ENCODE results near the gene ONECUT1.

DNA sequence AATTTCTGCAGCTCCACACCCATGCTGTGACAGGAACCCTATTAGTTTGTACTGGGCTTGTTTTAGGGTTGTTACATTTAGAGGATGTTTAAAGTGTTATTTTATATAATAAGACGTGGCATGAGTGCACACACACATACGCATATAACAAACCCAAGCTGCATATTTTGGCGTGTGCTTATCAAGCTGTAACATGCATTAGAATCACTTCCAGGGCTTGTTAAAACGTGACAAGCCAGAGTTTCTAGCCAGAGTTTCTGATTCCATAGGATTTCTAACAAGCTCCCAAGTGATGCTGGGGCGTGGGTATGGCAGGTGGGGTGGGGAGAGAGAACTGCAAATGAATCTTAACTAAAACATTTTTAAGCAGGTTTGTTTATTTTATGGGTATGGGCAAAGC, 17.4 kb downstream of the ONECUT1 start:
- TF ChIP-seq, protein P1, sequence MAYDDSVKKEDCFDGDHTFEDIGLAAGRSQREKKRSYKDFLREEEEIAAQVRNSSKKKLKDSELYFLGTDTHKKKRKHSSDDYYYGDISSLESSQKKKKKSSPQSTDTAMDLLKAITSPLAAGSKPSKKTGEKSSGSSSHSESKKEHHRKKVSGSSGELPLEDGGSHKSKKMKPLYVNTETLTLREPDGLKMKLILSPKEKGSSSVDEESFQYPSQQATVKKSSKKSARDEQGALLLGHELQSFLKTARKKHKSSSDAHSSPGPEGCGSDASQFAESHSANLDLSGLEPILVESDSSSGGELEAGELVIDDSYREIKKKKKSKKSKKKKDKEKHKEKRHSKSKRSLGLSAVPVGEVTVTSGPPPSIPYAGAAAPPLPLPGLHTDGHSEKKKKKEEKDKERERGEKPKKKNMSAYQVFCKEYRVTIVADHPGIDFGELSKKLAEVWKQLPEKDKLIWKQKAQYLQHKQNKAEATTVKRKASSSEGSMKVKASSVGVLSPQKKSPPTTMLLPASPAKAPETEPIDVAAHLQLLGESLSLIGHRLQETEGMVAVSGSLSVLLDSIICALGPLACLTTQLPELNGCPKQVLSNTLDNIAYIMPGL (CRISPR knock-in tag; IDR thresholded peaks at IDR 0.05; ENCODE audit: borderline replicate concordance) = no peak
- TF ChIP-seq, protein P2, sequence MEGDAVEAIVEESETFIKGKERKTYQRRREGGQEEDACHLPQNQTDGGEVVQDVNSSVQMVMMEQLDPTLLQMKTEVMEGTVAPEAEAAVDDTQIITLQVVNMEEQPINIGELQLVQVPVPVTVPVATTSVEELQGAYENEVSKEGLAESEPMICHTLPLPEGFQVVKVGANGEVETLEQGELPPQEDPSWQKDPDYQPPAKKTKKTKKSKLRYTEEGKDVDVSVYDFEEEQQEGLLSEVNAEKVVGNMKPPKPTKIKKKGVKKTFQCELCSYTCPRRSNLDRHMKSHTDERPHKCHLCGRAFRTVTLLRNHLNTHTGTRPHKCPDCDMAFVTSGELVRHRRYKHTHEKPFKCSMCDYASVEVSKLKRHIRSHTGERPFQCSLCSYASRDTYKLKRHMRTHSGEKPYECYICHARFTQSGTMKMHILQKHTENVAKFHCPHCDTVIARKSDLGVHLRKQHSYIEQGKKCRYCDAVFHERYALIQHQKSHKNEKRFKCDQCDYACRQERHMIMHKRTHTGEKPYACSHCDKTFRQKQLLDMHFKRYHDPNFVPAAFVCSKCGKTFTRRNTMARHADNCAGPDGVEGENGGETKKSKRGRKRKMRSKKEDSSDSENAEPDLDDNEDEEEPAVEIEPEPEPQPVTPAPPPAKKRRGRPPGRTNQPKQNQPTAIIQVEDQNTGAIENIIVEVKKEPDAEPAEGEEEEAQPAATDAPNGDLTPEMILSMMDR (IDR thresholded peaks at IDR 0.05) = no peak
- no peak for TF ChIP-seq SMC3 (IDR thresholded peaks at IDR 0.05)
- TF ChIP-seq POLR2A (IDR thresholded peaks at IDR 0.05; ENCODE audit: low read length) = no peak
- TF ChIP-seq, protein P3, sequence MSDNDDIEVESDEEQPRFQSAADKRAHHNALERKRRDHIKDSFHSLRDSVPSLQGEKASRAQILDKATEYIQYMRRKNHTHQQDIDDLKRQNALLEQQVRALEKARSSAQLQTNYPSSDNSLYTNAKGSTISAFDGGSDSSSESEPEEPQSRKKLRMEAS (IDR thresholded peaks at IDR 0.05) = no peak
- TF ChIP-seq PHF8 (IDR thresholded peaks at IDR 0.05; ENCODE audit: borderline replicate concordance, low read depth) = no peak
- TF ChIP-seq, protein P4, sequence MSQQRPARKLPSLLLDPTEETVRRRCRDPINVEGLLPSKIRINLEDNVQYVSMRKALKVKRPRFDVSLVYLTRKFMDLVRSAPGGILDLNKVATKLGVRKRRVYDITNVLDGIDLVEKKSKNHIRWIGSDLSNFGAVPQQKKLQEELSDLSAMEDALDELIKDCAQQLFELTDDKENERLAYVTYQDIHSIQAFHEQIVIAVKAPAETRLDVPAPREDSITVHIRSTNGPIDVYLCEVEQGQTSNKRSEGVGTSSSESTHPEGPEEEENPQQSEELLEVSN (IDR thresholded peaks at IDR 0.05; ENCODE audit: borderline replicate concordance, low read depth) = no peak
